Trophoblast cell (in vitro differentiated cells and primary cell): ENCODE results near the gene IGFBPL1.

Source experiments
- DNase-seq, 2 donors: peaks; one replicate each; pipeline ENCODE4 v3.0.0-alpha.2; 2016
- H2AFZ ChIP-seq: 2 replicates; pipeline ENCODE4 v1.6.1; 2013; ENCODE audit warnings: low read length, moderate library complexity, mild to moderate bottlenecking; ENCODE audit not compliant: insufficient read depth, poor library complexity
- H2AK5ac ChIP-seq: 2 replicates; pipeline ENCODE4 v1.6.1; 2013; ENCODE audit warnings: mild to moderate bottlenecking, low read length
- H2BK120ac ChIP-seq: 2 replicates; pipeline ENCODE4 v1.6.1; 2013; ENCODE audit warnings: low read length, mild to moderate bottlenecking, moderate library complexity; ENCODE audit not compliant: insufficient read depth, poor library complexity
- H2BK12ac ChIP-seq: 2 replicates; pipeline ENCODE4 v1.6.1; 2013; ENCODE audit warnings: mild to moderate bottlenecking, low read length, moderate library complexity
- H2BK5ac ChIP-seq: 2 replicates; pipeline ENCODE4 v1.6.1; 2013; ENCODE audit warnings: low read length, low read depth, moderate library complexity, mild to moderate bottlenecking; ENCODE audit not compliant: poor library complexity
- H3K14ac ChIP-seq: 2 replicates; pipeline ENCODE4 v1.6.1; 2013; ENCODE audit warnings: mild to moderate bottlenecking, low read length
- H3K18ac ChIP-seq: 2 replicates; pipeline ENCODE4 v1.6.1; 2013; ENCODE audit warnings: mild to moderate bottlenecking, low read length
- H3K23ac ChIP-seq: 2 replicates; pipeline ENCODE4 v1.6.1; 2013; ENCODE audit warnings: low read length
- H3K27ac ChIP-seq: 2 replicates; pipeline ENCODE4 v1.5.1; 2013; ENCODE audit warnings: low read depth, mild to moderate bottlenecking, inconsistent platforms, low read length, moderate library complexity
- H3K27me3 ChIP-seq: 2 replicates; pipeline ENCODE4 v1.6.1; 2013; ENCODE audit warnings: inconsistent platforms, mild to moderate bottlenecking, low read length, moderate library complexity; ENCODE audit not compliant: insufficient read depth
- H3K36me3 ChIP-seq, 2 experiments: 1 replicate in 1 of 2; 2 replicates in 1 of 2; pipeline ENCODE4 v1.6.1; 2013; ENCODE audit warnings: low read length in 2 of 2, mild to moderate bottlenecking in 2 of 2, moderate library complexity in 1 of 2; ENCODE audit not compliant: insufficient read depth in 2 of 2, control insufficient read depth in 1 of 2
- H3K4ac ChIP-seq: 2 replicates; pipeline ENCODE4 v1.6.1; 2013; ENCODE audit warnings: low read depth, mild to moderate bottlenecking, low read length, moderate library complexity
- H3K4me1 ChIP-seq, 2 experiments: 1 replicate in 1 of 2; 2 replicates in 1 of 2; pipeline ENCODE4 v1.6.1; 2013; ENCODE audit warnings: low read length in 2 of 2, mild to moderate bottlenecking in 2 of 2, moderate library complexity in 1 of 2; ENCODE audit not compliant: insufficient read depth in 2 of 2, control insufficient read depth in 1 of 2
- H3K4me2 ChIP-seq: 2 replicates; pipeline ENCODE4 v1.6.1; 2013; ENCODE audit warnings: inconsistent platforms, mild to moderate bottlenecking, low read length, moderate library complexity
- H3K4me3 ChIP-seq: 2 replicates; pipeline ENCODE4 v1.5.1; 2013; ENCODE audit warnings: mild to moderate bottlenecking, low read depth, low read length, inconsistent platforms
- H3K79me1 ChIP-seq: one replicate; pipeline ENCODE4 v1.6.1; 2013; ENCODE audit warnings: low read length
- H3K79me2 ChIP-seq: 2 replicates; pipeline ENCODE4 v1.6.1; 2013; ENCODE audit warnings: low read length, mild to moderate bottlenecking; ENCODE audit not compliant: control insufficient read depth, insufficient read depth, poor library complexity
- H3K9ac ChIP-seq: 2 replicates; pipeline ENCODE4 v1.6.1; 2013; ENCODE audit warnings: mild to moderate bottlenecking, low read length
- H3K9me3 ChIP-seq: 2 replicates; pipeline ENCODE4 v1.6.1; 2013; ENCODE audit warnings: low read depth, mild to moderate bottlenecking, control low read depth, inconsistent platforms, low read length; ENCODE audit not compliant: insufficient read depth
- H4K12ac ChIP-seq: 2 replicates; pipeline ENCODE4 v1.6.1; 2013; ENCODE audit warnings: low read depth, mild to moderate bottlenecking, low read length, moderate library complexity
- H4K8ac ChIP-seq: 2 replicates; pipeline ENCODE4 v1.6.1; 2013; ENCODE audit warnings: low read depth, mild to moderate bottlenecking, low read length, moderate library complexity
- H4K91ac ChIP-seq: one replicate; pipeline ENCODE4 v1.6.1; 2013; ENCODE audit warnings: low read depth, mild to moderate bottlenecking, low read length, moderate library complexity
- WGBS: extraction: QIAGEN DNeasy Blood & Tissue Kit; methylation state at CpG from one replicate; pipeline ENCODE4 v1.1.7; 2013; ENCODE audit warnings: missing lambda C conversion rate; ENCODE audit not compliant: insufficient read length, insufficient coverage; ENCODE audit errors: extremely low coverage; 5-methylcytosine and 5-hydroxymethylcytosine counted together

The IGFBPL1 gene

DNA sequence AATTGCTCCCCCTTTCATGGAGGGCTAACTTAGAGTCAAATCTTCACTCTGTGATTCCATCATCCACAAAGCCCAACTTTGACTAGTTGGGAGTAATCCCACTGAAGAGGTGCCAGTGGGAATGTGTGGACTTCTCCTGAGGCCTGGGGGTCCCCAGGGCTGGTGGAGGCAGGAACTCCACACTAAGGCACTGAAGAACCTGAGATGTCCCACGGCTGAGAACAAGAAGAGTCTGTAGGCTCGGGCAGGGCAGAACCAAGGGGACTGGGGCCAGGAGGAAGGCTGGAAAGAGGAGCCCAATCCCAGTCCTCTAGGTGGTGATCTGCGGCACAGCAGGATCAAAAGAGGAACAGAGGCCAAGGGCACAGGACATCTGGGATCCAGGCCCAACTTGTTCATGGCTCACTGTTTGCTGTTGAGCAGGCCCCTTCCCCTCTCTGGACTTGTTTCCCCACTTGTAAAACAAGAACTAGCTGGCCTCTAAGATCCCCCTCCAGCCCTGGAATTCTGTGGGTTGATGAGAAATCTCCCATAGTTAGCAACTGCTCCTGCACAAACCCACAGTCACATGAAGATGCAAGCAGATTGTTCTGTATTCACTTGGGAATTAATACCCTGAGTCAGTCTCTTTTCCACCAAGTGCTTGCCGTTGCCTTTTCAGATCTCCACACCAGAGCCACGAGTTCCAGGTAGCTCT, 64.4 kb downstream of the IGFBPL1 start:
- Histone ChIP-seq H4K91ac (no peak overlapping the region), H3K14ac (no peak overlapping the region), H2BK5ac (no peak overlapping the region), H3K4me2 (no peak overlapping the region), H3K4ac (no peak overlapping the region), H3K4me1 (peaks cover 0 to 6% of the 10 kb centered on the region in 2 experiments), H2AK5ac (no peak overlapping the region), H2AFZ (no peak overlapping the region), H2BK120ac (no peak overlapping the region), H3K79me1 (no peaks in the 10 kb centered on the region), H3K79me2 (no peaks in the 10 kb centered on the region), H2BK12ac (no peak overlapping the region), H4K8ac (no peak overlapping the region), H3K18ac (no peak overlapping the region), H3K23ac (no peak overlapping the region), H3K9ac (no peak overlapping the region), H3K27me3 (no peaks in the 10 kb centered on the region), H3K4me3 (no peak overlapping the region), H3K36me3 (no peaks in the 10 kb centered on the region), H4K12ac (no peak overlapping the region), H3K9me3 (no peaks in the 10 kb centered on the region), H3K27ac (no peak overlapping the region)
- no CpG with 5 or more reads among the region's 5 CpGs for WGBS
- no peak for DNase-seq

DNA sequence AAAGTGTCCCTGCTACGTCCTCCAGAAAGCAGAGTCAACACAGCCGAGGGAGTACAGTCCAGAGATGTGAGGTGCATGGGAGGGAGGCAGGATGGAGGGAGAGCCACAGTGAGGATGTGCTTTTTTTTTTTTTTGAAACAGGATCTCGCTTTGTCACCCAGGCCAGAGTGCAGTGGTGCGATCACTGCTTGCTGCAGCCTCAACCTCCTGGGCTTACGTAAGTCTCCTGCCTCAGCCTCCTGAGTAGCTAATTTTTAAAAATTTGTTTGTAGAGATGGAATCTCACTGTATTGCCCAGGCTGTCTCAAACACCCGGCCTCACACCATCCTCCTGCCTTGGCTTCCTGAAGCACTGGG, 65.0 kb downstream of the IGFBPL1 start:
- no peak overlapping the region for H3K23ac ChIP-seq
- no peak overlapping the region for H4K12ac ChIP-seq
- no peaks in the 10 kb centered on the region for H3K9me3 ChIP-seq
- no peak overlapping the region for H3K9ac ChIP-seq
- no peak overlapping the region for H3K4ac ChIP-seq
- H3K18ac ChIP-seq = no peak overlapping the region
- H3K27me3 ChIP-seq = no peaks in the 10 kb centered on the region
- no peak overlapping the region for H2BK120ac ChIP-seq
- H3K36me3 ChIP-seq = no peaks in the 10 kb centered on the region
- H2BK12ac ChIP-seq = no peak overlapping the region
- H2AFZ ChIP-seq = no peak overlapping the region
- no peaks in the 10 kb centered on the region for H3K79me2 ChIP-seq
- no peak for DNase-seq
- H3K27ac ChIP-seq = no peak overlapping the region
- no peaks in the 10 kb centered on the region for H3K79me1 ChIP-seq
- H2AK5ac ChIP-seq = no peak overlapping the region
- H4K91ac ChIP-seq = no peak overlapping the region
- H3K4me1 ChIP-seq = peaks cover 0 to 6% of the 10 kb centered on the region in 2 experiments
- H3K14ac ChIP-seq = no peak overlapping the region
- no peak overlapping the region for H3K4me3 ChIP-seq
- H2BK5ac ChIP-seq = no peak overlapping the region
- no peak overlapping the region for H3K4me2 ChIP-seq
- WGBS = no CpG with 5 or more reads among the region's 6 CpGs
- no peak overlapping the region for H4K8ac ChIP-seq

DNA sequence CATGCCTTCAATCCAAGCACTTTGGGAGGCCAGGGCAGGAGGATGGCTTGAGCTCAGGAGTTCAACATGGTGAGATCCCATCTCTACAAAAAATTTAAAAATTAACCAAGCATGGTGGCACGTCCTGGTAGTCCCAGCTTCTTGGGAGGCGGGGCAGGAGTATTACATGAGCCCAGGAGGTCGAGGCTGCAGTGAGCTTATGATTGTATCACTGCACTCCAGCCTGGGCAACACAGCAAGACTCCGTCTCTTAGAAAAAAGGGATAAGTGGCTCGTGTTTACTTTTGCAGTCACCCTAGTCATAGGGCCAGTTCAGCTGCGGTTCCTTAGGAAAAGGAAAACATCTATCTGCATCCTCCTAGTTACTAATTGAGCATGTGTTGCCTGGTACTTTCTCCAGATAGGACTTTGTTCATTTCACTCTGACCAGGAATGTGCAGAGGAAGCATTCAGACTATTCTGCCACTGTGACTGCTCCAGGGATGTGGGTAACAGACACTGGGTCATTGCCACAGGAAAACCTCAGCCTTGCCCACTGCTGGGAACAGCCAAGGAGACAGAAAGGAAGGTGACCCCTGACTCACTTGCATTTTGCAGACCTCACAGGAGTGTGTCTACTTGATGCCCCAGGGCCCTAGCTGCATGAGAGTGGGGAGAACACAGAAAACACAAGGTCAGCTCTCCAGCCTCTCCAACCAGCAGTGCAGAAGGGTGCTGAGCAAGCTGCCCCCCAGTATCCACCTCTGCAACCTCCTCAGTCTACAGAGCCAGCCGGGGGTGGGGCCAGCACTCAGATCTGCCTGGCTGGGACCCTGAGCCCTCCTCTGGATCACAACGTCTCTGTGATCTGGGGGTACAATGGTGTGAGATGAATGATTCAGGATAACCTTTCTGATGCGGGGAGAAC, 65.6 kb downstream of the IGFBPL1 start:
- no peak overlapping the region for H2BK120ac ChIP-seq
- H2AK5ac ChIP-seq = no peak overlapping the region
- H4K91ac ChIP-seq = no peak overlapping the region
- no peak overlapping the region for H3K4ac ChIP-seq
- H3K27me3 ChIP-seq = no peaks in the 10 kb centered on the region
- no peak overlapping the region for H2BK5ac ChIP-seq
- H4K8ac ChIP-seq = no peak overlapping the region
- H3K27ac ChIP-seq = no peak overlapping the region
- H3K9ac ChIP-seq = no peak overlapping the region
- H3K4me1 ChIP-seq = peaks cover 0 to 6% of the 10 kb centered on the region in 2 experiments
- no peak overlapping the region for H3K4me3 ChIP-seq
- no peak overlapping the region for H3K4me2 ChIP-seq
- no peaks in the 10 kb centered on the region for H3K79me2 ChIP-seq
- no peaks in the 10 kb centered on the region for H3K36me3 ChIP-seq
- H3K23ac ChIP-seq = no peak overlapping the region
- no peak overlapping the region for H3K14ac ChIP-seq
- DNase-seq = no peak
- H3K79me1 ChIP-seq = no peaks in the 10 kb centered on the region
- no peak overlapping the region for H4K12ac ChIP-seq
- no CpG with 5 or more reads among the region's 9 CpGs for WGBS
- no peak overlapping the region for H2AFZ ChIP-seq
- no peaks in the 10 kb centered on the region for H3K9me3 ChIP-seq
- H3K18ac ChIP-seq = no peak overlapping the region
- no peak overlapping the region for H2BK12ac ChIP-seq

DNA sequence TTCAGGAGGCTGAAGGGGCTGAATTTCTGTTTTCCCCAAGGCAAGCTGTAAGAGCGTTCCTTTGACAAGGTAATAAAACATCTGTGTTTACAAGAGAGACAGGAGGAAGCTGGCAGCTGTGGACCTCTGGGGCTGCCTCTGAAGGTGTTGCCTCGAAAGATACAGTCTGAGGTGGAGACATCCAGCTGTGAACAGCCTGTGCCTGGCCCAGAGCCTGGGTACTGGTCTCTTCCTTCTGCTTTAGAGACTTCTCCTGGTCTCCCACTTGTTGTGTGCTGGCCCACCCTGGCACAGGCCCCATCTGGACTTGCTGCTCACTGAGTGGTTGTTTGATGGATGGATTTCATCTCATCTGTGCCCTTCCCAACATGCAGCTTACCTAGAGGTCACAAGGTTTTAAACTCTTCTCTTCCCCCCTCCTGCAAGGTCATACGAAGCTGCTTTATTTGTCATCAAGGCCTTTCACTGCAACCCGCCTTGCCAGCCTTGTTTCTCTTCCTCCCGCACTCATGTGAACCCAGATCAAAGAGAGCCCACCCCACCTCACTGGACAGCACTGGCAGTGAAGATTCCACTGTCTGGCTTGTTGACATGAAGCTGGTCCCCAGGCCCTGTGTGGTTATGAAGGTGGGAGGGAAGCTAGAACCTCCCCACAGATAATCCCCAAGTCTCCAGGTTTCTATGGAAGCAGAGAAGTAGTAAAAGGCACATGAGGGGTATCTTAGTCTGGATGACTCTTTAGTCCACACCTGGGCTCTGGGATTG, 66.7 kb downstream of the IGFBPL1 start:
- Histone ChIP-seq H2BK12ac (no peak overlapping the region), H3K79me2 (no peaks in the 10 kb centered on the region)

More for the DNA sequence above, 66.7 kb downstream of the IGFBPL1 start:
- Histone ChIP-seq H3K23ac (no peak overlapping the region), H2BK120ac (no peak overlapping the region), H2AK5ac (no peak overlapping the region), H3K4me3 (no peak overlapping the region), H3K79me1 (no peaks in the 10 kb centered on the region), H4K8ac (no peak overlapping the region), H3K4me2 (no peak overlapping the region), H3K27me3 (no peaks in the 10 kb centered on the region), H4K12ac (no peak overlapping the region), H3K27ac (no peak overlapping the region), H3K14ac (no peak overlapping the region), H3K4ac (no peak overlapping the region), H3K9ac (no peak overlapping the region), H4K91ac (no peak overlapping the region), H3K36me3 (no peaks in the 10 kb centered on the region), H3K4me1 (peaks cover 0 to 6% of the 10 kb centered on the region in 2 experiments), H3K9me3 (no peaks in the 10 kb centered on the region), H2AFZ (no peak overlapping the region), H2BK5ac (no peak overlapping the region), H3K18ac (no peak overlapping the region)
- DNase-seq = no peak
- WGBS = no CpG with 5 or more reads among the region's 5 CpGs
